Calu3 (cell line): Measurements from ENCODE around the gene M1AP. TPM values are rescaled to one million over a fixed set of nuclear protein-coding genes. Genes with fewer than 3 reads are reported as not detected.

Experiments used
- BruUV-seq: library from RNA; stranded (reverse); fragments of 400-500 nt; replicated peaks from 2 replicates; lab custom pipeline; 2021; lab: Mats Ljungman, UMichigan
- CTCF ChIA-PET: fragments of 300-600 bp; sonication (Branson Sonifier 250); formaldehyde crosslinking; loops from one replicate; lab custom pipeline; 2022; ENCODE audit warnings: antibody characterized with exemption; lab: Charles Lee
- DNase-seq: peaks from one replicate; pipeline ENCODE4 v3.0.0; 2022
- H3K27ac Mint-ChIP-seq: one replicate; pipeline ENCODE4 v1.8.0; 2022; ENCODE audit warnings: mixed read lengths; ENCODE audit not compliant: unreplicated experiment
- H3K27me3 Mint-ChIP-seq: one replicate; pipeline ENCODE4 v1.8.0; 2022; ENCODE audit warnings: mixed read lengths; ENCODE audit not compliant: unreplicated experiment
- H3K36me3 Mint-ChIP-seq: one replicate; pipeline ENCODE4 v1.8.0; 2022; ENCODE audit warnings: mild to moderate bottlenecking, moderate library complexity, mixed read lengths; ENCODE audit not compliant: insufficient read depth, unreplicated experiment
- H3K4me1 Mint-ChIP-seq: one replicate; pipeline ENCODE4 v1.8.0; 2022; ENCODE audit warnings: mild to moderate bottlenecking, low read depth, mixed read lengths; ENCODE audit not compliant: unreplicated experiment
- H3K4me3 Mint-ChIP-seq: one replicate; pipeline ENCODE4 v1.8.0; 2022; ENCODE audit warnings: mild to moderate bottlenecking, low read depth, moderate library complexity, mixed read lengths; ENCODE audit not compliant: unreplicated experiment
- H3K9me3 Mint-ChIP-seq: one replicate; pipeline ENCODE4 v1.8.0; 2022; ENCODE audit warnings: low read depth, mixed read lengths; ENCODE audit not compliant: unreplicated experiment
- CTCF ChIP-seq: fragments of 200-600 bp; IDR thresholded peaks from one replicate; pipeline ENCODE4 v1.8.0; 2022; ENCODE audit warnings: antibody characterized with exemption; ENCODE audit not compliant: unreplicated experiment
- intact Hi-C: fragments of 100-400 bp; cut with micrococcal nuclease; formaldehyde crosslinking; loops from one replicate; pipeline ENCODE4 v1.10.0; 2022; ENCODE audit not compliant: unreplicated experiment
- total RNA-seq: library from RNA; stranded (reverse); gene quantifications from 2 replicates; pipeline ENCODE4 v1.2.3, GENCODE V29; 2022

Gene M1AP
- total RNA-seq, 1 experiment from 2014 or later = not detected

GRCh38 chr2:74679615-74680014 is 31.5 kb upstream of the M1AP start:
- CTCF ChIA-PET = no interaction called here
- TF ChIP-seq CTCF = no peak

GRCh38 chr2:74676331-74676730 is 28.2 kb upstream of the M1AP start:
- Mint-ChIP-seq H3K9me3 (no peaks in the 10 kb centered on the region), H3K36me3 (no peaks in the 10 kb centered on the region), H3K4me3 (no peak overlapping the region), H3K27ac (no peak overlapping the region), H3K27me3 (no peaks in the 10 kb centered on the region), H3K4me1 (no peaks in the 10 kb centered on the region)
- intact Hi-C loops = no loop called here
- no peak for TF ChIP-seq CTCF
- no peak for DNase-seq
- CTCF ChIA-PET = interaction anchor here (1.1 kb wide), 1 partner anchor 23 kb away, joined by 3 read pairs; no protein-coding TSS in a partner anchor
- BruUV-seq = no TSS peak

More at GRCh38 chr2:74679615-74680014, 31.5 kb upstream of the M1AP start:
- intact Hi-C loops = no loop called here
- BruUV-seq = no TSS peak
- DNase-seq = no peak
- Mint-ChIP-seq H3K36me3 (no peaks in the 10 kb centered on the region), H3K4me3 (no peak overlapping the region), H3K27ac (no peak overlapping the region), H3K9me3 (no peaks in the 10 kb centered on the region), H3K4me1 (no peaks in the 10 kb centered on the region), H3K27me3 (no peaks in the 10 kb centered on the region)

GRCh38 chr2:74675090-74675489 is 27.0 kb upstream of the M1AP start:
- no peaks in the 10 kb centered on the region for H3K36me3 Mint-ChIP-seq
- H3K27me3 Mint-ChIP-seq = no peaks in the 10 kb centered on the region
- H3K4me1 Mint-ChIP-seq = no peaks in the 10 kb centered on the region
- DNase-seq = no peak
- TF ChIP-seq CTCF = no peak
- H3K4me3 Mint-ChIP-seq = no peak overlapping the region
- no TSS peak for BruUV-seq
- intact Hi-C loops = no loop called here
- H3K27ac Mint-ChIP-seq = no peak overlapping the region
- H3K9me3 Mint-ChIP-seq = no peaks in the 10 kb centered on the region
- CTCF ChIA-PET = interaction anchor here (1.1 kb wide), 1 partner anchor 24 kb away, joined by 3 read pairs; no protein-coding TSS in a partner anchor

GRCh38 chr2:74673826-74674528 is 25.8 kb upstream of the M1AP start:
- Mint-ChIP-seq H3K4me1 (no peaks in the 10 kb centered on the region), H3K4me3 (no peak overlapping the region), H3K9me3 (no peaks in the 10 kb centered on the region), H3K27me3 (no peaks in the 10 kb centered on the region), H3K27ac (no peak overlapping the region), H3K36me3 (no peaks in the 10 kb centered on the region)
- intact Hi-C loops = no loop called here
- CTCF ChIA-PET = no interaction called here
- no TSS peak for BruUV-seq
- DNase-seq = no peak
- TF ChIP-seq CTCF = no peak
